ENCODE measurements around the gene SELENOS. TPM values are rescaled to one million over a fixed set of nuclear protein-coding genes. Genes with fewer than 3 reads are reported as not detected.

Gene SELENOS
- total RNA-seq, 1 donor from 2014 or later: 32.0 TPM

DNA sequence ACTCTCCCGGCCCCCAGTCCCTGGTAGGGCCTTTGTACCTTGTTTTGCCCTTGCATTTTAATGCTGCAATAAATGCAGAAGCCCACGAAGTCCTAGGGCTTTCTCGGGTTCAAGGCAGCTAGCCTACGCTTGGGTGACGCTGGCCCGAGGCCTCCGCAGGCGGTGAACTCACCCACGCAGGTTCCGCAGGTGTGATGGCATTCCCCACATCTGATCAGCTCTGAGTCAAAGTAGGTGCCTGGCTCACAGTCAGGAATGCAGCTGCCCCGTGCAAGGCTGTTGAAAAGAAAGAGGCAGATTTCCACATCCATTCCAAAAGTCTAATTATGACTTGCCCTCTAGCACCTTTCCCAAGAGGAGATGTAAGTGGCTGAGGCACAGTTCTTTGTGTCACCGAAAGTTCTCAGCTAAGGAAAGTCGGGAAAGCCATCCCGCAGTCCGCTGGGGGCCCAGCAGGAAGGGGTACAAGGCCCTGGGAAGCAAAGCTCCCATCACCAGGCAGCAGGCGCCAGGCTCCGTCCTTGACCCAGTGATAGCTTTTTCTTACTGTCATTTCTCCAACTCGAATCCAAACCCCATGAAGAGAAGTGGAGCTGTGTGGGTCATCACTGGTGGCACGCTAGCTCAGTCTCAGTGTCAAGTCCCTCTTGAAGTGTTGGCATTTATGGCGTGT, 41.0 kb upstream of the SELENOS start:
- no peaks in the 10 kb centered on the region for H3K36me3 ChIP-seq
- DNase-seq (ENCODE audit: low spot score in 2 of 2): peak in 1 of 2 donors; percentile 44
- H3K27me3 ChIP-seq: no peaks in the 10 kb centered on the region
- intact Hi-C loops (cut with DNase I): no loop called here
- no peak overlapping the region for H3K27ac ChIP-seq
- no peaks in the 10 kb centered on the region for H3K9me3 ChIP-seq
- TF ChIP-seq, protein P1, sequence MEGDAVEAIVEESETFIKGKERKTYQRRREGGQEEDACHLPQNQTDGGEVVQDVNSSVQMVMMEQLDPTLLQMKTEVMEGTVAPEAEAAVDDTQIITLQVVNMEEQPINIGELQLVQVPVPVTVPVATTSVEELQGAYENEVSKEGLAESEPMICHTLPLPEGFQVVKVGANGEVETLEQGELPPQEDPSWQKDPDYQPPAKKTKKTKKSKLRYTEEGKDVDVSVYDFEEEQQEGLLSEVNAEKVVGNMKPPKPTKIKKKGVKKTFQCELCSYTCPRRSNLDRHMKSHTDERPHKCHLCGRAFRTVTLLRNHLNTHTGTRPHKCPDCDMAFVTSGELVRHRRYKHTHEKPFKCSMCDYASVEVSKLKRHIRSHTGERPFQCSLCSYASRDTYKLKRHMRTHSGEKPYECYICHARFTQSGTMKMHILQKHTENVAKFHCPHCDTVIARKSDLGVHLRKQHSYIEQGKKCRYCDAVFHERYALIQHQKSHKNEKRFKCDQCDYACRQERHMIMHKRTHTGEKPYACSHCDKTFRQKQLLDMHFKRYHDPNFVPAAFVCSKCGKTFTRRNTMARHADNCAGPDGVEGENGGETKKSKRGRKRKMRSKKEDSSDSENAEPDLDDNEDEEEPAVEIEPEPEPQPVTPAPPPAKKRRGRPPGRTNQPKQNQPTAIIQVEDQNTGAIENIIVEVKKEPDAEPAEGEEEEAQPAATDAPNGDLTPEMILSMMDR (IDR thresholded peaks at IDR 0.05): no peak
- H3K4me1 ChIP-seq: no peaks in the 10 kb centered on the region
- H3K4me3 ChIP-seq: no peak overlapping the region

DNA sequence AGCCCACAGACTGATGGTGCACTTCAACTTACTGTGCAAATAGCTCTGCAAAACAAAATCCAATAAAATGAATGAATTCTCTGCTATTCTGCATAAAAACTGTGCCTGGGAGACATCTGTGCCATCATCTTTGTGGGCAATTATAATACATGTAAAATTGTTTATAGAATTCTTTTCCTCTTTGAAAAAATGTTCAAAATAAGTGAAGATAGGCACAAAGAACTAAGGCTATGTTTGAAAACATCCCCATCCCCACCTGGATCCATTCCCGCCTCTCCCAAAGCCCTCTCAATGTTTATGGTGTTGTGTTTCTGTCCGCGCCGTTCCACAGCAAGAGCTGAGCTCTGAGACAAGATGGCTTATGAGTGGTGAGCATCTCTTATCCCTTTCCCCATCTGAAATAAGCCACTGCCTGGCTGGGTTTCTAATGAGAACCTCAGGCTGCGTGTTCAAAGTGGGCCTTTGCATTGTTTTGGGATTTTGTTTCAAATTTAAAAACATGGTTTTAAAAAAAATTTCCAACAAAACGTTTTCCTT, 40.1 kb upstream of the SELENOS start:
- H3K4me1 ChIP-seq: no peaks in the 10 kb centered on the region

DNA sequence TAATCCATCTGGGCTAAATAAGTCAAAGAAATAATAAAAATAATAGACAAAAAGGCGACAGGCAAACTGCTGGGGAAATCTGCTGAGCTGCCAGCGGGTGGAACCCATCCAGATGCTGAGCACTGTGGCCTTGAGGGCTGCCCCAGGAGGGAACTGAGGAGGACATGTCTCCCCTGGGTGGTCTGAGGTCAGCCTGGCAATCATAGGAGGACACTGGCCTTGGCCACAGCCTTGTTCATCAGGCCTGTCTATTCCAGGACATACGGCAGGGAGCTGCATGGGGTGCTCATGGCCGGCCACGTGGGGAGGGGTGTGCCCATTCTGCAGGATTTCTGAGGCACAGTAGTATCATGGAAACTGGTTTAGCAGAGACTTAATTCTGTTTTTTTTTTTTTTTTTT, 39.2 kb upstream of the SELENOS start:
- H3K9me3 ChIP-seq: no peaks in the 10 kb centered on the region
- TF ChIP-seq, protein P1 (IDR thresholded peaks at IDR 0.05): no peak
- no peaks in the 10 kb centered on the region for H3K4me1 ChIP-seq
- H3K27me3 ChIP-seq: no peaks in the 10 kb centered on the region
- no peak overlapping the region for H3K27ac ChIP-seq
- H3K36me3 ChIP-seq: no peaks in the 10 kb centered on the region
- DNase-seq (ENCODE audit: low spot score in 2 of 2): no peak
- intact Hi-C loops (cut with DNase I): no loop called here
- H3K4me3 ChIP-seq: no peak overlapping the region

More for the DNA sequence above, 40.1 kb upstream of the SELENOS start:
- Histone ChIP-seq H3K36me3 (no peaks in the 10 kb centered on the region), H3K4me3 (no peak overlapping the region), H3K27me3 (no peaks in the 10 kb centered on the region), H3K9me3 (no peaks in the 10 kb centered on the region), H3K27ac (no peak overlapping the region)
- TF ChIP-seq, protein P1 (IDR thresholded peaks at IDR 0.05): no peak
- no peak for DNase-seq (ENCODE audit: low spot score in 2 of 2)
- intact Hi-C loops (cut with DNase I): no loop called here

DNA sequence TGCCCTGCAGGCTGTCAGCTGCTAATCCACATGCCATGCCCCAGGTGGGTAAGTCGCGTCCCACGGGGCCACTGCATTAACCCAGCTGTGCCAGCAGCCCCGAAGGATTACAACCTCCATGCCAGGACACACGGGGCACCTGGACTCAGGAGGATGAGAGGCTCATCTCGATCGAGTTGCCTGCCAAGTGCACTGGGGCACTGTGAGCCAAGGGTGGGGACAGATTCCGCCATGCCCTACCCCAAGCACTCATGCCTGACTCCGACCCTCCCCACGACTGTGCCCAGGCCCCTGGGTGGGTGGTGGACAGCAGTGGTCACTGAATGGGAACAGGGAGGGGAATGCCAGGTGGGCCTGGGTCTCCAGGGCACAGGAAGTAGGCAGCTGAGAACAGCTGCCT, 38.5 kb upstream of the SELENOS start:
- H3K27ac ChIP-seq: no peak overlapping the region
- TF ChIP-seq, protein P1 (IDR thresholded peaks at IDR 0.05): no peak
- intact Hi-C loops (cut with DNase I): no loop called here
- H3K27me3 ChIP-seq: no peaks in the 10 kb centered on the region
- no peaks in the 10 kb centered on the region for H3K4me1 ChIP-seq
- H3K9me3 ChIP-seq: no peaks in the 10 kb centered on the region
- peak in 1 of 2 donors; percentile 42 for DNase-seq (ENCODE audit: low spot score in 2 of 2)
- H3K36me3 ChIP-seq: no peaks in the 10 kb centered on the region
- H3K4me3 ChIP-seq: no peak overlapping the region

DNA sequence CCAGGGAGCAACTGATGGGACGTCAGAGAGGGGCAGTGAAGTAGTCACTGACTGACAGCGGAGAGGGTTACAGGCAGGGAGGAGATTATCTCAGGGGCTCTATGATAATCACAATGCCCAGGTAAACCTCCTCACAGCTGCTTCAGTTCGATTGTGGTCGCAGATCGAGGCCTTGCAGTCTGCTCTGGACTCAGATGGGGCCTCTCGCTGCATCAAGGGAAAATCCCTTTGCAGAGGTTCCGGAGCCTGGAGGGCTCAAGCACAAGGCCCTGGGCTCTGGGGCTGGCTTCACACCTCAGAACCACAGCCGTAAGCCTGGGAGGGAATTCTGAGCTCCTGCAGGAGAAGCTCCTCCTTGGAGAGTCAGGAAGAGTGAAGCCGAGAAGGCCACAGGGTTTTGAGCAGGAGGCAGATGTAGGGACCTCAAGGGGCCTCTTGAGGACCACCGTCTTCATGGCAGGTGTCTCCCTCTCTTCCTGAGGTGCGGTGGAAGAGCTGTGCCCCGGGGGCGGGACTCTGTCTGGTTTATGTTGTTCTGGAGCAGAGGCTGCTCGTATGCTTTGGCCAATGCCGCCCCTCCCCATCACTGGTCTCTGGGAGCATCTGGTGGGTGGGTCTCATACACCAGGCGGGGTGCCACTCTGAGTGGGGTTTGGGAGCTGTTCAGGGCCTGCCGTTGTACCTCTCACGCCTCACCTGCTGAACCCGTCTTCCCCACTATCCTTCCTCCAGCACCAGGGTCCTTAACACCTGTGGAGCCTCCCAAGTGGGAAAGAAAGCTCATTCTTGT, 37.2 kb upstream of the SELENOS start:
- Histone ChIP-seq H3K4me3 (no peak overlapping the region), H3K27ac (no peak overlapping the region), H3K4me1 (no peaks in the 10 kb centered on the region), H3K27me3 (no peaks in the 10 kb centered on the region), H3K36me3 (no peaks in the 10 kb centered on the region), H3K9me3 (no peaks in the 10 kb centered on the region)
- intact Hi-C loops (cut with DNase I): no loop called here
- TF ChIP-seq, protein P1 (IDR thresholded peaks at IDR 0.05): no peak
- peak in 1 of 2 donors; percentile 42 for DNase-seq (ENCODE audit: low spot score in 2 of 2)
